ENCODE results near the gene SCNN1B.

Gene SCNN1B

DNA sequence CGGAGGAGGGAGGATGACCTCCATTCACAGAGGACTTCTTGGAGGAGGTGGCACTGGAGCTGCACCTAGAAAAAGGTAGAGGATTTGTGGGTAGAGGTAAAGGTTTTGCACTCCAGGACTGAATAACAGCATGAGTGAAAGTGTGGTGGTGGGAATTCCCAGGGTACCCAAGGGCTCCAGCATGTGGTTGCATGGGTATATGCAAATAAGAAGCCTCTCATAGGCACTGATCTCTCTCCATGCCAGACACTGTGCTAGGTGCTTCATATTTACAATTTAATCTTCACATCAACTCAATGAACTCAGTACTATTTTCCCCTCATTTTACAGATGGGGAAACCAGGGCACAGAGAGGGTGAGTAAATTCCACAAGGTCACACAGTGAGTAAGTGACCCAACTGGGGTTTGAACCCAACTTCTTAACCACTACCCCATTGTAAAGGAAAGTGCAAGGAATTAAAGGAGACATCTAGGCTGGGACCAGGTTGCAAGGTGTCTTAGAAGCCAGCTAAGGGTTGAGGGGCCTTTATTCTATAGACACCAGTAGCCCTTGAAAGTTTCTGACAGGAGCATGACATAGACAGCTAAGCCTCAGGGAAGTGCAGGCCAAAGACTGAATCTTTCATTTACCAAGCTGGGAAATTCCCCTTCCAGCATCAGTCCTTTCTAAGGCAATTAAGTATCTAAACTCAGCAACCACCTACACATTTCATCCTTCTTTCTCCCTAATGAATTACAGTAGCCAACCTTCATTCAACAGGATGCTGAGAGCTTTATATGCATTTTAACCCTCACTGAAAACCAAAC is 21.3 kb downstream of the SCNN1B start:
- no peak for DNase-seq

DNA sequence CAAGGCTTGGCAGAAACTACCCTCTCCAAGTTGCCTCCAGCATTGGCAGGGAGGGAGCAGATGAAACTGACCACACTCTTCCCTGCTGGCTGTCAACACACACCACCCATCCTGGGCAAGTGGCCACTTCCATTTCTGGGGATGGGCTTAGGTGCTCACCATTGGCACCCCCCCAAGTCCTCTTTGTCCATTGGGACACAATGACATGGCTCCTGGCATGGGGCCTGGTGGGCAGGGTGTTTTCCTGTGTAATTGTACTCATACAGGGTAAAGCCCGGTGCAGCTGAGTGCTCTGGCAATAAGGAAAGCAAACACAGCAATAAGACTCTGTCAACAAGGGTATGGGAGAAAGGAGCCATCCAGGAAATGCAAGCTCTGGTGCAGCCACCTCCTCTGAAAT is 22.6 kb downstream of the SCNN1B start:
- no peak for DNase-seq

DNA sequence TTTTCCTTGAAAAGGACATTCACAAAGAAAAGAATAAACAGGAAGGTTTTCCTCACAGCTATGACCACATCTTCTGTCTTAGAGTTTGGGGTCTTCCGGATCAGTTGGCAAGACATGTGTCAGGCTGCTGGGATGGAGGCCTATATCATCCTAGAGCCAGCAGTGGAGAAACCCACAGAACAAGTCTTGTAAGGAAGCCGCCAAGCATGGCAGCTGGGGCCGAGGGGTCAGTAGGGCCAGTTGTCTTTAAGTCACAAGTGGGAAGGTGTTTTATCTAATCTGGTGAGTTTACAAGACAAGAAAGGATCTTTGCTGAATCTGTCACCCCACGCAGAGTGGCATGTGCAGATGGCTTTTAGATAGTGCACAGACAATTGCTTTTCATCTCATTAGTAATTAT is 25.7 kb downstream of the SCNN1B start:
- DNase-seq = no peak

DNA sequence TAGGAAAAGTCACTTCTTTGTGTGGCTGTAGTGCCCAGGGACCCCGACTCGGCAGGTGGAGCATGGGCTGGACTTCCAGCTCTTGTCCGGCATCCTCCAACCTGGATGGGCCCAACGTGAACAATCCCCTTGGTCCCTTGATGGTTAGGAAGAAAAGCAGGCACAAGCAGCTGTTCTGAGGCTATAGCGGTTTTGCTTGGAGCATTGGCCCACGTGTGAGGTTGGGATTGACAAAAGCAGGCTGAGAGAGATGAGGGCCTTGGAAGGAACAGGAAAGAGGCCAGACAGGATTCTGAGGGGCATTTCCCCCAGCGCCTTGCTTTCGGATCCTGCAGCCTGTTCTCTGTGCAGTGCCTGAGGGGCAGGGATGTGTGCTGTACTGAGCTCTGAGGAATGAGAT is 28.1 kb downstream of the SCNN1B start:
- no peak for DNase-seq

DNA sequence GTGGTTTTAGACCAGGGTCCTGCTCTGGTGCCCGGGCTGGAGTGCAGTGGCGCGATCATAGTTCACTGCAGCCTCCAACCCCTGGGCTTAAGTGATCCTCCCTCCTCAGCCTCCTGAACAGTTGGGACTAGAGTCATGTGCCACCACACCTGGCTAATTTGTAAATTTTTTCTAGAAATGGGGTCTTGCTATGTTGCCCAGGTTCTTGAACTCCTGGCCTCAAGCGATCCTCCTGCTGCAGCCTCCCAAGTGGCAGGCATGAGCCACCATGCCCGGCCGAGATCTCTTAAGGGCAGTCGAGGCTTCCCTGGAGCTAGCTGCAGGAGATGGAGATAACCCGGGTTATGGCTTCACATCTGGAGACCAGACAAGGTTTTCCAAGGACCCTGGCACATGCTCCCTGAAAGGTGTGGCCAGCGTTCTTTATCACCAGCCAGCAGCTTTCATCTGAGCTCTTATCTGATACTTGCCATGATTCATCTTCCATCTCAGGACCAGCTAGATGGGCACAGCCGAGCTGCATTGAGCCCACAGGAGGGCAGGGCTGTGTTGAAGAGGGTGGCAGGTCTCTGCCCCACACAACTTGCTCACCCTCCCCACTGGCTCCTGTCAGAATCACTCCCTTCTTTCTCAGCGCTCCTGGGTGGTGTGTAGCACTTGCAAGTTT is 28.6 kb downstream of the SCNN1B start:
- peak; percentile 81 for DNase-seq

DNA sequence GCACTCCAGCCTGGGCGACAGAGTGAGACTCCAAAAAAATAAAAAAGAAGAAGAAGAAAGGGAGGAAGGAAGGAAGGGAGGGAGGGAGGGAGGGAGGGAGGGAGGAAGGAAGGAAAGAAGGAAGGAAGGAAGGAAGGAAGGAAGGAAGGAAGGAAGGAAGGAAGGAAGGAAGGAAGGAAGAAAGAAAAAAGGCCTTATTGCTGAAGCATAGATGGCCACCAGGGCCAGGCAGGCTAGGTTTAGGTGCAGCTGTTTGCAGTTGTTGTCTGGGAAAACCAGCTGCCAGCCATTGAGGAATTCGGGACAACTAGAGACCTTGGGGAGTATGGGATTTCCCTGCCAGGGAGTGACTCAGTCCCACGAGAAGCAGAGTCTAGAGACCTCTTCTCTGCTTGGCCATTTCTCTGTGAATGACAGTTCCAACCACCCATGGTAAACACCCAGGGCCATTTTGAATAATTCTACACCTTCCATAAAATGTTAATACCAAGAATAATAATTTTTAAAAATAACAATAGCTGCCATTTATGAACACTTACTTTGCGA is 31.0 kb downstream of the SCNN1B start:
- no peak for DNase-seq

DNA sequence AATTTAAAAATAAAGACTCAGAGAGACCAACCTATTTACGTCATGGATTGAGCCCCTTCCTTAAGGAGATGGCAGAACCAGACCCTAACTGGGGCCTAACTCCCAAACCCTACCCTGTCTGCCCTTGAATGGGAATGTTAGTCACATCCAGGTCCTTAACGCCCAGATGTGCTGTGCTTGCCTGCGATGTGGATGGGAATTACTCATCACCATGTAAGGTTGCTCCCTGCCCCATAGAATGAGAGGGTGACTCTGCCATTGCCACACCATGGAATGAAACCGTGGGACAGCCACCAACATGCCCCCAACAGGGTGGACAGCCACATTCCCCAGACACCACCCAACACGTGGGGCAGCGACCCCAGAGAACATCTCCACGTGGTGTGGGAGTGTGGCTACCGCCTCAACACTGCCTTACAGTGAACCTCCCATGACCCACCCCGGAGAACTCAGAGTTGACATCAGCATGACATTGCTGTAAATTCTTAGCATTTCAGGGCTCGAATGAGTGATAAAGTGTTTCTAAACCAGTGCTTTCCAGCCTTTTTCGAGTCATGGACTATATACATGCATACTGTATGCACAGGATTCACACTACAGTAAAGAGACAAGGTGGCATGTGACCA is 31.8 kb downstream of the SCNN1B start:
- no peak for DNase-seq

DNA sequence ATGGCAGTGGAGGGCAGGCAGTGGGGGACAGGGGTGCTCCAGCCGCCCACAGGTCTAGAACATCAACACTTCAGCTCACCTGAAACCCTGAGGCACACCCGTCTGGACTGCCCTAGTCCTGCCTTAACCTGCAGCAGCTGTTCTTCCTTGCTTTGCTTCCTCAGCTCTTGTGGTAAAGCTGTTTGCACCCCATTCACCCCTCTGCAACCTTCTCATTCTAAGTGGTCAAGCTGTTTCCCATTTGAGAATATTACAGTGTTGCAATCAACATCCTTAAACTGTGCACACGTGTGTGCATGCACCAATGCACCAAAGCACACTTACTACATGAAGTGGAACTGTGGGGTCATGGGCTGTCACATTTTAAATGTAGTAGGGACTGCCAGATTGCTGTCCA is 32.4 kb downstream of the SCNN1B start:
- DNase-seq = no peak

DNA sequence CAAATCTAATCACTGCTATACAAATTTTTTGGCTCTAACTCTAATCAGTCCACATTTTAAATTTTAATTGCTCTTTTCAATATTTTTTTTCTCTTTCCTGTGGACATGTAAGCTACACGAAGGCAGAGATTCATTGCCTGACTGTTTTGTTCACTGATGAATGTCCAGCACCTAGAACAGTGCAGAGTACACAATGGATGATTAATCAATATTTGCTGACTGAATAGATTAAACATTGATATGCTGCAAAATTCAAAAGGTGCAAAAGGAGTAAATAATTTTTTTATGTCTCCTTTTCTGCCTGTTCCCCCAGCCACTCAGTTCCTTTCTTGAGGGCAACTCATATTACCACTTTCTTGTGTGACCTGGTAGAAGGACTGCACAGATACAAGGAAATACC is 32.8 kb downstream of the SCNN1B start:
- no peak for DNase-seq

DNA sequence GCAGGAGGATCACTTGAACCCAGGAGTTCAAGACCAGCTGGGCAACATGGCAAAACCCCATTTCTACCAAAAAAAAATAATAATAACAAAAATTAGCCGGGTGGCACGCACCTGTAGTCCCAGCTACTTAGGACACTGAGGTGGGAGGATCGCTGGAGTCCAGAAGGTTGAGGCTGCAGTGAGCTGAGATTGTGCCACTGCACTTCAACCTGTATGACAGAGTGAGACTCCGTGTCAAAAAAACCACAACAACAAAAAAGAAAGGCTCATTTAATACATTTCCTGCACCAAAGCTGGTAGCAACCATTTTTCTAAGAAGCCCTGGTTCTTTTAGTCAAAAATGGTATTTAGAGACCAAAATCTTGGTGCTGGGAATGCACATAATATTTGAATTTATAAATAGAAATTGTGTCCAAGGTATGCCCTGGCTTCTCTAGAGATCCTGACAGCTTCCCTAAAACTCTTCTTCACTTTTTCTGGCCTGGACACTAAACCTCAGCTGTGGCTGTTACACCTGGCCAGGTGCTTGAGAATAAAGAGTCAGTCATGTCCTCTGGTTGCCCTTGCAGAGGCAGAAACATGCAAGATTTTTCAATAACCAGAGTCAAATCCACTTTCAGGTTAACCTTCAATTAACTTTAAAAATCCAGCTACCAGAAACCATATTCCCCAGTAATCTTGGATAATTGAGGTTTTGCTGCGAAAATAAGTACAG is 35.9 kb downstream of the SCNN1B start:
- no peak for DNase-seq

DNA sequence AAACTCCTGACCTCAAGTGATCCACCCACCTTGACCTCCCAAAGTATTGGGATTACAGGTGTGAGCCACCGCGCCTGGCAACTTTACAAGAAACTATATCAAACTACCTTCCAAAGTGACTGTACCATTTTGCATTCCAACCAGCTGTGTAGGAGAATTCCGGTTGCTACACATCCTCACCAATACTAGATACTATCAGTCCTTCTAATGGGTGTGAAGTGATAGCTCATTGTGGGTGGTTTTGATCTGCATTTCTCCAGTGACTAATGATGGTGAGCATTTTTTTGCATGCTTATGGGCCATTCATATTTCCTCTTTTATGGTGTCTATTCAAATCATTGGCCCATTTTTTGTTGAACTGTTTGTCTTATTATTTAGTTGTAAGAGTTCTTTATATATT is 37.7 kb downstream of the SCNN1B start:
- DNase-seq = no peak

DNA sequence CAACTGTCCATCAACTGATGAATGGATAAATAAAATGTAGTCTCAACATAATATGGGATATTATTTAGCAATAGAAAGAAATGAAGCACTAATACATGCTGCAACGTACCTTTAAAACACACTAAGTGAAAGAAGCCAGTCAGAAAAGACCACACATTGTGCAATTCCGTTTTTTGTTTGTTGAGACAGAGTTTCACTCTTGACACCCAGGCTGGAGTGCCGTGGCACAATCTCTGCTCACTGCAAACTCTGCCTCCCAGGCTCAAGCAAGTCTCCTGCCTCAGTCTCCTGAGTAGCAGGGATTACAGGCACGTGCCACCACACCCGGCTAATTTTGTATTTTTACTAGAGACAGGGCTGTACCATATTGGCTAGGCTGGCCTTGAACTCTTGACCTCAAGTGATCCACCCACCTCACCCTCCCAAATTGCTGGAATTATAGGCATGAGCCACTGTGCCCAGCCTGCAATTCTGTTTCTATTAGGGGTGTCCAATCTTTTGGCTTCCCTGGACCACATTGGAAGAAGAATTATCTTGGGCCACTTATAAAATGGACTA is 40.1 kb downstream of the SCNN1B start:
- DNase-seq = no peak

DNA sequence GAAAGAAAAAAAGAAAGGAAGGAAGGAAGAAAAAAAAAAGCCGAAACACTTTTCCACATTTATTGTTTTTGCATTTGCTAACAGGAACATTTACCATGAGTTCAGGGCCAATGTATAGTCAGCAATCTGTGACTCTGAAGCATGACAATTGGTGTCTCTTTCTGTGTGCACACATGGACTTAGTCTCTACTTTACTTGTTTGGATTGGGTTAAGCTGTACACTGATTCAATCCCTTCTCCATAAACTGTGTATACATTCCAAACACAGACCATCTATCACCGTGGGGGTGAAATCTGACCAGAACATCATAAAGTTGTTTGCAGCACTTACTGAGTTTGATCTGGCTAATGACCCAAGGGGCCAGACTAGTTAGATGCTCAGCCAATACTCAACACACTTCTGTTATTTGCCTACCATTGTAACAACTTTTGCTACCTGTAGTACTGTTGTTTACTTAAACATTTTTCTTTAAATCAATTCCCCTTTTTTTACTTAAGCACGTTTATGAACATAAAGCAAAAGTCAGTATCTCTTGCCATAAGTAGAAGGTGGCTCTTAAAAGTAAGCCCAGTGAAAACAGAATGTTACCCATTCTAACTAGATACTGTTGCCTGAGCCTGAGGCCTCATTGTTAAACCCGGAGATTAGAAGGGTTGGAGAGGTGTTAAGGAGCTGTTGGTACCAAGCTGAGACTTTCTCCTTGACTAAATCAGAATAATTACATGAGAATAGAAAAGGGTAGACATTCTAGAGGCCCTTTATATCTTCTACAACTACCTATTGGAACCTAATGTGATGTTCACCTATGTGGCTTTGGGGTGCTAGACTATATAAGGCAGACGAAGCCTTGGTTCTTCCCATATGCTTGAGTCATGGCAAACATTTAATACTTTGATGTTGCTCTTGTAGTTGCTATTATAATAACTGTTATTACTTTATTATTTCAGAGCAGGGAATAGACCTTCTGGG is 41.8 kb downstream of the SCNN1B start:
- DNase-seq = no peak

DNA sequence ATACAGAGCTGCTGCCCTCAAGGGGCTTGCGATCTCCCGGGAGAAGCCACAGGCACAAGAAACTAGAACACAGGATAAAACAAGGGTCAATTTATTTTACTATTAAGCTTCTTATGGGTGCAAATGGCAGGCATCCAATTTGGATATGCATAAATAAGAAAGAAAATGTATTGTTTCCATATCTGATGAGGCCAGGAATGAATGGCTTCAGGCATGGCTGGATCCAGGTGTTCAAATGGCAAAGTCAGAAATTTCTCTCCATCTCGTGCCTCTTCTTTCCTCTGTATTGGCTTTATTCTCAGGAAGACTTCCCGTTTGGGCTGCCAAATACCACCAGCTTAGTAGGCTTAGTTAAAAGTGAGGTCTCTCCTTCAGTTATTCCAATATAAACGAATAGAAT is 43.1 kb downstream of the SCNN1B start:
- DNase-seq = no peak

DNA sequence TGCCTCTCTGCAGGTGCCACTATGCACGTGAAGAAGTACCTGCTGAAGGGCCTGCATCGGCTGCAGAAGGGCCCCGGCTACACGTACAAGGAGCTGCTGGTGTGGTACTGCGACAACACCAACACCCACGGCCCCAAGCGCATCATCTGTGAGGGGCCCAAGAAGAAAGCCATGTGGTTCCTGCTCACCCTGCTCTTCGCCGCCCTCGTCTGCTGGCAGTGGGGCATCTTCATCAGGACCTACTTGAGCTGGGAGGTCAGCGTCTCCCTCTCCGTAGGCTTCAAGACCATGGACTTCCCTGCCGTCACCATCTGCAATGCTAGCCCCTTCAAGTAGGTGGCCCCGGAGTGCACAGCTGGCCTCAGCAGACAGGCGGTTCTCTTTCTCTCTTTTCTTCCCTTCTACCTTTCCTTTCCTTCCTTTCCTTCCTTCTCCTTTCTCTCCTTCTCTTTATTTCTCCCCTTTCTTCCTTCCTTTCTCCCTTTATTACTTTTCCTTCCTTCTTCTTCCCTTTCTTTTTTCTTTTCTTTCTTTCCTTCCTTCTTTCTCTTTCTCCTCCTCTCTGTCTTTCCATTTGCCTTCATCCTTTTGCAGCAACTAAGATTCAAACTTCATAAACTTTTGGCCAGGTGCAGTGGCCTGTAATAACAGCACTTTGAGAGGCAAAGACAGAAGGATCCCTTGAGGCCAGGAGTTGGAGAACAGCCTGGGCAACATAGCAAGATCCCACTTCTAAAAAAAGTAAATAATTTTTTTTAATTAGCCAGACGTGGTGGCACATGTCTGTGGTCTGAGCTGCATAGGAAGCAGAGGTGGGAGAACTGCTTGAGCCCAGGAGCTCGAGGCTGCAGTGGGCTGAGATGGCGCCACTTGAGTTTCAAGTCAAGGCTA is 46.7 kb downstream of the SCNN1B start:
- peak; percentile 7 for DNase-seq

DNA sequence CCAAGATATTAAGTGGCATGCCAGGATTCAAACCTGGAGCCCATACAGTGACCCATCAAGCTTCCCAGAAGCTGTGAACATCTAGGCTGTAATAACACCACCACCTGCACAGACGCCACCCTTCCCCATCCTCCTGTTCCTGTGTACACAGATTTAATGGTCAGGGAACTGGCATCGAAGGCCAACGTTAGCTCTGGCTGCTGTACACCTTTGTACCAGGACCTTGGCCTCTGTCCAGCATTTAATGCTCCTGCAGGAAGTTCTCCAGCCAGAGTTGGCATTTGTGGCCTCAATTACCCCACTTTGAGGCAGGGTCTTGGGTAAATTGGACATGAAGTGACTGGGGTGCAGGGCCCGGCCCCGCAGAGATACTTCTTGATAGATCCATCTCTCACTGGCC is 49.3 kb downstream of the SCNN1B start:
- no peak for DNase-seq

DNA sequence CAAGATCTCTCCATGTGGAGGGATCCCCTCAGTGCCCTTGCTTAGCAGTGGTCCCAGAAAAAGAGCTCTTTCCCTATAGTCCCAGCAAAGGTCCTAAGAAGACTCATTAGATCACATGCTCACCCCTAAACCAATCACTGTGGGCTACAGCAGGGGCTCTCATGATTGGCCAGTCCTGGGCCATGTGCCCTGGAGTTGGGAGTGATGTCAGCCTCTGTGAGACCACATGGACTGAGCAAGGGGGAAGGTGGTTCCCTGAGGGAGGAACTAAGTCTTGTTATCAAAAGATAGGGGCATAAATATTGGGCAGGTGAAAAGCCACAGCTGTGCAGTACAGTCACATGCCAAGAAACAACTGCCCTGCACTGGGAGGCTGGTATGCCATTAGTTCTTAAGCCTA is 51.3 kb downstream of the SCNN1B start:
- no peak for DNase-seq

DNA sequence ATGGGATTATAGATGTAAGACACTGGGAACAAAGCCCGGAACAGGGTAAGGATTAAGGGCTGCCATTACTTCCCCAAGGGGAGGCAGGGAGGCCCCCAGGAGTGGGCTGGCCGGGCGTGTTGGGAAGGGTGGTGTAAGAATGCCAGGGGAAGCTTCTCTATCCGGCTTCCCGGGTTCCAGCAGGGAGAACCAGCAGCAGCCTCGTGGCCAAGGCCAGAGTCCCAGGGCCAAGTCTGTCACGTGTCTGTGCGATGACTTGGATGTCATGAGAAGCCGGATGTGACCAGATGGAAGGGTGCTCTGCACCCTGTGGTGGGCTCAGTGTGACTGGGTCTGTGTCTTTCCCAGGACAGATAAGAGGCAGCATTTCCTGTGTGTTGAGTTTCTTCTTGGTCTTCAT is 52.1 kb downstream of the SCNN1B start:
- no peak for DNase-seq

DNA sequence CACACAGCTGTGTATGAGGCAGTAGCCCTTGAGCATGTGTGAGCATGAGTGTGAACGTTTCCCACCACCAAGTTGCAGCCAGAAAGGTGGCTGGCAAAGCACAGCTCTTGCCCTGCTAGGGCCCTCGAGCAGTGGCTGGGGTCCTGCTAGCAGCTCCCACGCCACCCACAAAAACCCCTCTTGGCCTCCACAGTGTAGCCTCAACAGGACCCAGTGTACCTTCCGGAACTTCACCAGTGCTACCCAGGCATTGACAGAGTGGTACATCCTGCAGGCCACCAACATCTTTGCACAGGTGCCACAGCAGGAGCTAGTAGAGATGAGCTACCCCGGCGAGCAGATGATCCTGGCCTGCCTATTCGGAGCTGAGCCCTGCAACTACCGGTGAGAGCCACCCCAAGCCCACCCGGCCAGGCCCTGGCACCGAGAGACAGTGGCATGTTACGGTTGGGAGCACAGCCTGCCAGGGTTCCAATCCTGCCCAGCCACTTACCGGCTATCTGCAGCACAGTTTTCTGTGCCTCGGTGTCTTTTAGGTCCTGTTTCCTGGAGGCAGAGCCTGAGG is 53.1 kb downstream of the SCNN1B start:
- no peak for DNase-seq

DNA sequence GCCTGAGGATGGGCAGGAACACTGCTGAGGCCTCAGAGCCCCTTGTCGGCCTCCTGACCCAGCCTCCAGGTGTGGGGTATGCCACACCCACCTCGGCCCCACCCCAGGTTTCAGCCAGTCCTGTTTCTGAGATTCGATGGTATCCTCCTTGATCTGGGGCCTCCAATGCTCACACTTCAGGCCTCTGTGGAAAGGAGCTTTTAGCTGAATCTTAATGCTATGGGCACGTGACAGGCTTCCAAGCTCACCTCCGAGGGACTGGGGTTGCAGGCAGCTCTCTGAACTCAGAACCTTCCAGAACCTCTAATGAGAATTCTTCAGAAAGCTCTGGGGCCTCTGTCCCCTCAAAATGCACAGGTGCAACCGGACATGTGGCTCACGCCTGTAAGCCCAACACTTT is 54.8 kb downstream of the SCNN1B start:
- no peak for DNase-seq

Data from hematopoietic multipotent progenitor cell treated with erythropoietin and hydrocortisone succinate and interleukin-3 and kit ligand, for 8 days (in vitro differentiated cells).